Mucosa of descending colon (tissue), 3 donors: ENCODE measurements around the gene CTSO. TPM values are rescaled to one million over a fixed set of nuclear protein-coding genes. Genes with fewer than 3 reads are reported as not detected.

Experiments
- ATAC-seq: fragments of 200-7000 bp; cut with Tn5 transposase; one replicate; pipeline ENCODE4 v1.9.1; 2020; ENCODE audit warnings: mild to moderate bottlenecking, moderate library complexity
- DNase-seq, 3 donors: peaks; one replicate each; pipeline ENCODE4 v3.0.0-alpha.2; 2020
- H3K36me3 ChIP-seq: fragments of 200-600 bp; one replicate; pipeline ENCODE4 v1.8.0; 2021; ENCODE audit warnings: low read depth, mild to moderate bottlenecking
- H3K4me1 ChIP-seq: fragments of 200-600 bp; one replicate; pipeline ENCODE4 v1.8.0; 2021; ENCODE audit warnings: low read depth, mild to moderate bottlenecking
- H3K4me3 ChIP-seq: fragments of 200-600 bp; one replicate; pipeline ENCODE4 v1.8.0; 2021; ENCODE audit warnings: mild to moderate bottlenecking
- H3K9me3 ChIP-seq: fragments of 200-600 bp; one replicate; pipeline ENCODE4 v1.8.0; 2021; ENCODE audit warnings: mild to moderate bottlenecking
- CTCF ChIP-seq: fragments of 200-600 bp; IDR thresholded peaks from one replicate; pipeline ENCODE4 v1.8.0; 2022; ENCODE audit warnings: antibody characterized with exemption, mild to moderate bottlenecking
- intact Hi-C, 2 donors: fragments of 100-400 bp; cut with DNase I in 1 of 2; cut with micrococcal nuclease in 1 of 2; formaldehyde crosslinking; loops; one replicate each; pipeline versions ENCODE4 v1.11.0 to v1.11.1; 2022; cut with DNase I, micrococcal nuclease
- total RNA-seq, 3 donors: library from RNA; stranded (reverse); fragmentation: NEBNext Ultra II Directional in 2 of 3; extraction: Animal tissue kit (Norgen Biotek cat#: 25700) in 2 of 3; gene quantifications; one replicate each; pipeline versions ENCODE4 v1.2.1 to v1.2.4, GENCODE V29; 2021 to 2023
- donor health status: DM: no; HTN: no; CAD: no; lungs with moderate emphysema.
- donor health status: DM: no; HTN: no; CAD: no.
- donor health status: DM: no; HTN: yes; CAD: no.

Gene CTSO
- total RNA-seq, 3 donors from 2014 or later = 16.3 to 19.0 (median 18.7) TPM

GRCh38 chr4:155883895-155884294 is 69.8 kb downstream of the CTSO start:
- no peaks in the 10 kb centered on the region for H3K36me3 ChIP-seq
- TF ChIP-seq CTCF = no peak
- no peak for ATAC-seq
- intact Hi-C loops = no loop called here
- H3K4me3 ChIP-seq = no peak overlapping the region
- no peak for DNase-seq
- no peaks in the 10 kb centered on the region for H3K9me3 ChIP-seq
- H3K4me1 ChIP-seq = no peaks in the 10 kb centered on the region

- intact Hi-C loops = no loop called here
- ATAC-seq = no peak
- TF ChIP-seq CTCF = no peak
- Histone ChIP-seq H3K4me1 (no peaks in the 10 kb centered on the region), H3K9me3 (no peaks in the 10 kb centered on the region), H3K36me3 (no peaks in the 10 kb centered on the region), H3K4me3 (no peak overlapping the region)
- DNase-seq = no peak
These were observed 72.1 kb downstream of the CTSO start for GRCh38 chr4:155881555-155881954.

- Histone ChIP-seq H3K36me3 (no peaks in the 10 kb centered on the region), H3K9me3 (no peaks in the 10 kb centered on the region), H3K4me1 (no peaks in the 10 kb centered on the region), H3K4me3 (no peak overlapping the region)
- no peak for ATAC-seq
- no peak for DNase-seq
- intact Hi-C loops = no loop called here
- no peak for TF ChIP-seq CTCF
These were observed 73.9 kb downstream of the CTSO start for GRCh38 chr4:155879767-155880166.

GRCh38 chr4:155878611-155879010 is 75.1 kb downstream of the CTSO start:
- H3K4me3 ChIP-seq = no peak overlapping the region
- no peak for ATAC-seq
- intact Hi-C loops = no loop called here
- DNase-seq = no peak
- no peaks in the 10 kb centered on the region for H3K4me1 ChIP-seq
- no peaks in the 10 kb centered on the region for H3K36me3 ChIP-seq
- no peaks in the 10 kb centered on the region for H3K9me3 ChIP-seq
- no peak for TF ChIP-seq CTCF

GRCh38 chr4:155877971-155878370 is 75.7 kb downstream of the CTSO start:
- TF ChIP-seq CTCF = no peak
- no peak for DNase-seq
- H3K36me3 ChIP-seq = no peaks in the 10 kb centered on the region
- intact Hi-C loops = no loop called here
- H3K4me1 ChIP-seq = no peaks in the 10 kb centered on the region
- no peak overlapping the region for H3K4me3 ChIP-seq
- ATAC-seq = no peak
- H3K9me3 ChIP-seq = no peaks in the 10 kb centered on the region

- intact Hi-C loops = no loop called here
- Histone ChIP-seq H3K4me1 (no peaks in the 10 kb centered on the region), H3K4me3 (no peak overlapping the region), H3K9me3 (no peaks in the 10 kb centered on the region), H3K36me3 (no peaks in the 10 kb centered on the region)
- ATAC-seq (no peak), DNase-seq (no peak)
- no peak for TF ChIP-seq CTCF
These were observed 77.8 kb downstream of the CTSO start for GRCh38 chr4:155875878-155876277.
